Neuronal stem cell (in vitro differentiated cells): ENCODE results near the gene IL15.

Experiments used
- DNase-seq: peaks from one replicate; pipeline ENCODE4 v3.0.0-alpha.2; 2013; ENCODE audit warnings: low spot score
- H2AFZ ChIP-seq: one replicate; pipeline ENCODE4 v1.6.1; 2013; ENCODE audit warnings: mild to moderate bottlenecking, low read length, inconsistent platforms
- H2AK5ac ChIP-seq: 2 replicates; pipeline ENCODE4 v1.6.1; 2013; ENCODE audit warnings: low read depth, mild to moderate bottlenecking, inconsistent platforms, low read length, moderate library complexity, mixed read lengths
- H2BK120ac ChIP-seq: 2 replicates; pipeline ENCODE4 v1.6.1; 2013; ENCODE audit warnings: low read depth, mild to moderate bottlenecking, inconsistent platforms, low read length, moderate library complexity, mixed read lengths
- H2BK12ac ChIP-seq: one replicate; pipeline ENCODE4 v1.6.1; 2013; ENCODE audit warnings: low read length, inconsistent platforms
- H2BK15ac ChIP-seq: 2 replicates; pipeline ENCODE4 v1.6.1; 2013; ENCODE audit warnings: mild to moderate bottlenecking, low read length, inconsistent platforms, mixed read lengths
- H2BK5ac ChIP-seq: one replicate; pipeline ENCODE4 v1.6.1; 2013; ENCODE audit warnings: inconsistent platforms, mild to moderate bottlenecking, low read length, moderate library complexity
- H3K14ac ChIP-seq: one replicate; pipeline ENCODE4 v1.6.1; 2013; ENCODE audit warnings: low read length, inconsistent platforms
- H3K18ac ChIP-seq: 2 replicates; pipeline ENCODE4 v1.6.1; 2013; ENCODE audit warnings: low read length, inconsistent platforms
- H3K23ac ChIP-seq: 2 replicates; pipeline ENCODE4 v1.6.1; 2013; ENCODE audit warnings: low read depth, mild to moderate bottlenecking, mixed read lengths, low read length, inconsistent platforms; ENCODE audit not compliant: poor library complexity
- H3K27ac ChIP-seq: replicated peaks from 3 replicates; pipeline ENCODE4 v1.5.1; 2013; ENCODE audit warnings: low read length, inconsistent platforms
- H3K27me3 ChIP-seq, 3 experiments: 2 replicates each; pipeline ENCODE4 v1.6.1; 2013; ENCODE audit warnings: low read length in 3 of 3, mild to moderate bottlenecking in 2 of 3, inconsistent platforms in 1 of 3, low read depth in 1 of 3, mixed read lengths in 1 of 3, moderate library complexity in 1 of 3; ENCODE audit not compliant: control insufficient read depth in 3 of 3, insufficient read depth in 3 of 3
- H3K36me3 ChIP-seq, 2 donors: replicated peaks in 1 of 2; 2 replicates each; pipeline ENCODE4 v1.6.1; 2013; ENCODE audit warnings: low read length in 2 of 2; ENCODE audit not compliant: control insufficient read depth in 2 of 2, insufficient read depth in 2 of 2
- H3K4ac ChIP-seq: 2 replicates; pipeline ENCODE4 v1.6.1; 2013; ENCODE audit warnings: inconsistent platforms, mild to moderate bottlenecking, low read length, moderate library complexity
- H3K4me1 ChIP-seq, 2 donors: 1 replicate in 1 of 2; 2 replicates in 1 of 2; pipeline ENCODE4 v1.6.1; 2013; ENCODE audit warnings: low read length in 2 of 2, low read depth in 1 of 2; ENCODE audit not compliant: control insufficient read depth in 2 of 2, insufficient read depth in 1 of 2
- H3K4me2 ChIP-seq: one replicate; pipeline ENCODE4 v1.6.1; 2013; ENCODE audit warnings: mild to moderate bottlenecking, low read length, inconsistent platforms; ENCODE audit not compliant: insufficient read depth, poor library complexity, severe bottlenecking
- H3K4me3 ChIP-seq, 2 donors: 2 replicates each; pipeline ENCODE4 v1.5.1; 2013; ENCODE audit warnings: low read length in 2 of 2, mild to moderate bottlenecking in 2 of 2, inconsistent platforms in 1 of 2, moderate library complexity in 1 of 2
- H3K79me1 ChIP-seq: one replicate; pipeline ENCODE4 v1.6.1; 2013; ENCODE audit warnings: low read depth, mild to moderate bottlenecking, inconsistent platforms, low read length, moderate library complexity
- H3K9ac ChIP-seq: one replicate; pipeline ENCODE4 v1.6.1; 2013; ENCODE audit warnings: mild to moderate bottlenecking, low read depth, low read length, inconsistent platforms; ENCODE audit not compliant: poor library complexity
- H3K9me3 ChIP-seq, 2 donors: replicated peaks in 1 of 2; 2 replicates each; pipeline versions ENCODE3 to v1.6.1; 2013; ENCODE audit warnings: low read length in 2 of 2, mild to moderate bottlenecking in 2 of 2, inconsistent platforms in 1 of 2, low read depth in 1 of 2, mixed read lengths in 1 of 2, moderate library complexity in 1 of 2; ENCODE audit not compliant: control insufficient read depth in 2 of 2, insufficient read depth in 1 of 2
- H4K8ac ChIP-seq: one replicate; pipeline ENCODE4 v1.6.1; 2013; ENCODE audit warnings: low read depth, mild to moderate bottlenecking, inconsistent platforms, low read length, moderate library complexity
- H4K91ac ChIP-seq: one replicate; pipeline ENCODE4 v1.6.1; 2013; ENCODE audit warnings: low read length, low read depth, mild to moderate bottlenecking, inconsistent platforms; ENCODE audit not compliant: poor library complexity
- WGBS, 2 donors: extraction: QIAGEN DNeasy Blood & Tissue Kit; methylation state at CpG; one replicate each; pipeline ENCODE4 v1.1.7; 2013; ENCODE audit warnings: missing lambda C conversion rate in 2 of 2, mixed read lengths in 1 of 2; ENCODE audit not compliant: insufficient read length in 2 of 2, insufficient replicate concordance in 1 of 2; ENCODE audit errors: extremely low coverage in 2 of 2; 5-methylcytosine and 5-hydroxymethylcytosine counted together

Gene IL15

DNA sequence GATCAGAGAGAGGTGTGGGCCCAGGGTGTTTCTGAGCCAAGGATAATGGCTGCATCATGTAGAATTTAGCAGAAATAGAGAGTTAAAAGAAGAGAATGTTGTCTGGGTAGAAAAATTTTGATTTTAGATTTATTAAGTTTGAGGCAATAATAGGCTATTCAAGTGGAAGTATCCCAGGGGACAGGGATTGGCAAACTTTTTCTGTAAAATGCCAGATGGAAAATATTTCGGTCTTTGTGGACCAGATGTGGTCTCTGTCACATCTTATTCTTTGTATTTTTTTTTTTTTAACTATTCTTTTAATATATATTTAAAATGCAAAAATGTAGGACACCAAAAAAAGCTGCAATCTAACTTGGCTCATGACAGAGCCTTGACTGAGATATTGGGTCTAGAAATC is 33.1 kb downstream of the IL15 start:
- Histone ChIP-seq H3K4me2 (no peak overlapping the region), H4K8ac (no peak overlapping the region), H3K27ac (no peak overlapping the region), H2BK120ac (no peak overlapping the region), H3K36me3 (no peaks in the 10 kb centered on the region), H2AK5ac (no peak overlapping the region), H3K27me3 (no peaks in the 10 kb centered on the region), H3K14ac (no peak overlapping the region), H3K23ac (no peak overlapping the region), H3K18ac (no peak overlapping the region), H3K9ac (no peak overlapping the region), H2AFZ (no peak overlapping the region), H3K79me1 (no peaks in the 10 kb centered on the region), H4K91ac (no peak overlapping the region), H2BK5ac (no peak overlapping the region), H3K4me3 (no peak overlapping the region), H2BK15ac (no peak overlapping the region), H3K4me1 (no peaks in the 10 kb centered on the region), H3K9me3 (no peaks in the 10 kb centered on the region), H2BK12ac (no peak overlapping the region), H3K4ac (no peak overlapping the region)
- no peak for DNase-seq
- no CpG with 5 or more reads among the region's 1 CpG for WGBS, 2 donors

DNA sequence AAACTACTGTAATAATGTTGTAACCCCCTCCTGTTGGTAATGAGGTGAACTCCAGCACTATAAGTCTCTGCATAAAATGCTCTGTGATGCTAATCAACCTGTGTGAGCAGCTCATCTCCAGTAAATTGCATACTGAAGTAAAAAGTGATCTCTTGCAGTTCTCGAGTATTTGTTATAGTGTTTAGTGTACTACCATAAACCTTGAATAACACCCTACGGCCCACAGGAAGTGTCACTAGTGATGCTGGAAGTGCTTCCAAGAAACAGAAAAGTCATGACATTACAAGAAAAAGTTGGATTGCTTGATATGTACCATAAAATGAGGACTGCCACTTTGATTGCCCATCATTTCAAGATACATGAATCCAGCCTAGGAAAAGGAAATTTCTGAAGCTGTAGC is 39.0 kb downstream of the IL15 start:
- H3K9ac ChIP-seq: no peak overlapping the region
- no peak overlapping the region for H2AK5ac ChIP-seq
- no peak overlapping the region for H3K4ac ChIP-seq
- H4K8ac ChIP-seq: no peak overlapping the region
- H3K18ac ChIP-seq: no peak overlapping the region
- no peak overlapping the region for H3K4me3 ChIP-seq
- WGBS, 2 donors: no CpG with 5 or more reads among the region's 2 CpGs
- no peaks in the 10 kb centered on the region for H3K36me3 ChIP-seq
- H2BK12ac ChIP-seq: no peak overlapping the region
- no peak overlapping the region for H3K23ac ChIP-seq
- H3K4me2 ChIP-seq: no peak overlapping the region
- no peak overlapping the region for H2BK5ac ChIP-seq
- no peaks in the 10 kb centered on the region for H3K79me1 ChIP-seq
- H3K4me1 ChIP-seq: no peaks in the 10 kb centered on the region
- H3K27me3 ChIP-seq: no peaks in the 10 kb centered on the region
- H4K91ac ChIP-seq: no peak overlapping the region
- no peak overlapping the region for H2BK120ac ChIP-seq
- no peak for DNase-seq
- no peak overlapping the region for H3K14ac ChIP-seq
- H3K9me3 ChIP-seq: no peaks in the 10 kb centered on the region
- no peak overlapping the region for H2BK15ac ChIP-seq
- no peak overlapping the region for H3K27ac ChIP-seq
- H2AFZ ChIP-seq: no peak overlapping the region

DNA sequence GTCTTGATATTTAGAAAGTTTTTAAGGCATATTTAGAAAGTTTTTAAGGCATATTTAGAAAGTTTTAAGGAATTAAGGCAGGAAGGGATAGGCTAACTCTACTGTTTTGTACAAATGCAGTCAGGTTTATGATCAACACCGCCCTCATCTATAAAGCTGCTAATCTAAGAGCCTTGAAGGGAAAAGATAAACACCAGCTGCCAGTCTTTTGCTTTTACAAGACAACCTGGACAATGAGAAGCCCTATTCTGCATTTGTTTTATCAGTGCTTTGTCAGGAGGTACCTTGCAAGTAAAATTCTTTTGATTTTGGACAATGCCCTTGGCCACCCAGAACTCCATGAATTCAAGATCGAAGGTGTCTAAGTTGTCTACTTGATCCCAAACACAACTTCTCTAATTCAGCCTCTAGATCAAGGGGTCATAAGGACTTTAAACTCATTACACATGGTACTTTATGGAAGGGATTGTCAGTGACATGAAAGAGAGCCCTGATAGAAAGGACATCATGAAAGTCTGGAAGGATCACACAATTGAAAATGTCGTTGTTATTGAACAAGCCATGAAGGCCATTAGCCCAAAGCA is 39.8 kb downstream of the IL15 start:
- no peak overlapping the region for H3K9ac ChIP-seq
- no peak overlapping the region for H2BK12ac ChIP-seq
- H2BK15ac ChIP-seq: no peak overlapping the region
- no peak overlapping the region for H3K4ac ChIP-seq
- no peak overlapping the region for H4K8ac ChIP-seq
- no peak overlapping the region for H2BK5ac ChIP-seq
- no peak overlapping the region for H2AFZ ChIP-seq
- no peaks in the 10 kb centered on the region for H3K79me1 ChIP-seq
- no peak overlapping the region for H2BK120ac ChIP-seq
- H3K36me3 ChIP-seq: no peaks in the 10 kb centered on the region
- H3K27me3 ChIP-seq: no peaks in the 10 kb centered on the region
- no peak overlapping the region for H3K14ac ChIP-seq
- H3K18ac ChIP-seq: no peak overlapping the region
- no peak overlapping the region for H3K23ac ChIP-seq
- H3K4me1 ChIP-seq: no peaks in the 10 kb centered on the region
- no peaks in the 10 kb centered on the region for H3K9me3 ChIP-seq
- no peak overlapping the region for H2AK5ac ChIP-seq
- no peak overlapping the region for H3K4me2 ChIP-seq
- no peak for DNase-seq
- no CpG with 5 or more reads among the region's 3 CpGs for WGBS, 2 donors
- H3K27ac ChIP-seq: no peak overlapping the region
- no peak overlapping the region for H4K91ac ChIP-seq
- H3K4me3 ChIP-seq: no peak overlapping the region

DNA sequence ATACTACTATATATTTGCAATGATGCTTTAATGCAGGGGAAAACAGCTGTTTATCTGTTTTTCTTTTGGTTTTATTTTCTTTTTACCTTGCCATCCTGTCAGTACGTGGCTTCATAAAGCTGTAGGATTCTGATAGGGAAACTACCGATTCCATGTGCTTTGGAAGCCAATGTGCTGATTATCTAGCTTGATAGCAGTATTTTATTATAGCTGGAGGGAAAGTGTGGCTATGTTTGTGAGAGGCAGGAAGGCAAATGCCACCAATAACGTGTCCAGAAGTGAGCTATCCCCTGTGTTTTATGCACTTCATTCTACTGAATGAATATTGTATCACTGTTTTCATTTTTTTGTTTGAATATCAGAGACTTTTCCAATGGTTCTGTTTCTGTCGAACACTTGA is 43.7 kb downstream of the IL15 start:
- H2AK5ac ChIP-seq: no peak overlapping the region
- H3K27me3 ChIP-seq: no peaks in the 10 kb centered on the region
- no peak overlapping the region for H2AFZ ChIP-seq
- no peak overlapping the region for H2BK15ac ChIP-seq
- no peak overlapping the region for H2BK120ac ChIP-seq
- no peak overlapping the region for H3K4ac ChIP-seq
- no CpG with 5 or more reads among the region's 4 CpGs for WGBS, 2 donors
- H2BK12ac ChIP-seq: no peak overlapping the region
- H4K91ac ChIP-seq: no peak overlapping the region
- H3K18ac ChIP-seq: no peak overlapping the region
- no peaks in the 10 kb centered on the region for H3K36me3 ChIP-seq
- no peaks in the 10 kb centered on the region for H3K79me1 ChIP-seq
- no peak overlapping the region for H3K9ac ChIP-seq
- no peak overlapping the region for H3K27ac ChIP-seq
- no peak for DNase-seq
- H3K4me2 ChIP-seq: no peak overlapping the region
- H2BK5ac ChIP-seq: no peak overlapping the region
- H3K4me1 ChIP-seq: no peaks in the 10 kb centered on the region
- no peaks in the 10 kb centered on the region for H3K9me3 ChIP-seq
- no peak overlapping the region for H3K4me3 ChIP-seq
- H3K23ac ChIP-seq: no peak overlapping the region
- no peak overlapping the region for H4K8ac ChIP-seq
- no peak overlapping the region for H3K14ac ChIP-seq
